22Rv1 (cell line): ENCODE results near the gene HLX.

Source experiments
- CTCF ChIP-seq: fragments of 450-650 bp; IDR thresholded peaks from 2 replicates; pipeline ENCODE4 v1.5.1; 2017; ENCODE audit warnings: mild to moderate bottlenecking
- ZFX ChIP-seq: fragments of 450-650 bp; IDR thresholded peaks from 2 replicates; pipeline ENCODE4 v1.6.1; 2017; ENCODE audit warnings: antibody characterized with exemption, borderline replicate concordance

- TF ChIP-seq CTCF, result no peak
- no peak for TF ChIP-seq ZFX
Measured at GRCh38 chr1:220886470-220887201, 7.4 kb downstream of the HLX start.
